Esophagus muscularis mucosa (tissue), 3 donors: ENCODE measurements around the gene COQ10B.

Source experiments
- POLR2A ChIP-seq: fragments of 450-650 bp; IDR thresholded peaks from one replicate; pipeline ENCODE4 v1.6.1; 2017; ENCODE audit warnings: antibody characterized with exemption, moderate library complexity, mild to moderate bottlenecking, low read depth
- TF ChIP-seq, protein P1 (sequence below), 3 experiments: fragments of 200-600 bp in 2 of 3; fragments of 450-650 bp in 1 of 3; sonication (generic) in 2 of 3; IDR thresholded peaks; one replicate each; pipeline ENCODE4 v1.5.1; 2017 to 2019; ENCODE audit warnings: antibody characterized with exemption in 3 of 3, mild to moderate bottlenecking in 2 of 3, moderate library complexity in 1 of 3

DNA sequence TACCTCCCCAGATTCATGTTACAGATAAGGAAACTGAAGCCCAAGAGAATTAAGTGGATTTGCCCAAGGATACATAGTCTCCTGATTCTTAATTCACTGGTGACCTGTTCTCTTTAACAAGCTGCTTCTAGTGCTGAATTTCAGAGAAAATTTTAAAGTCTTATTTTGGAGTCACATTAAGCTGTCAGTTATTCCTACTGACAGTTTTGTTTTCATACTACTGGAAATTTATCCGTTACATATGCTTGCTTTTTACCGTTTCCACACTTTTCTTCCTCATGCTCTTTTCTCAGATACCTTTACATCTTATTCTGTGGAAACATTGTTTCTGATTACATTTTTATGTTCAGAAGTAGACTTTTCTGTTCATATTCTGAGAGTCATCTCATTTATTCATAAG, 63.8 kb downstream of the COQ10B start:
- TF ChIP-seq, protein P1, sequence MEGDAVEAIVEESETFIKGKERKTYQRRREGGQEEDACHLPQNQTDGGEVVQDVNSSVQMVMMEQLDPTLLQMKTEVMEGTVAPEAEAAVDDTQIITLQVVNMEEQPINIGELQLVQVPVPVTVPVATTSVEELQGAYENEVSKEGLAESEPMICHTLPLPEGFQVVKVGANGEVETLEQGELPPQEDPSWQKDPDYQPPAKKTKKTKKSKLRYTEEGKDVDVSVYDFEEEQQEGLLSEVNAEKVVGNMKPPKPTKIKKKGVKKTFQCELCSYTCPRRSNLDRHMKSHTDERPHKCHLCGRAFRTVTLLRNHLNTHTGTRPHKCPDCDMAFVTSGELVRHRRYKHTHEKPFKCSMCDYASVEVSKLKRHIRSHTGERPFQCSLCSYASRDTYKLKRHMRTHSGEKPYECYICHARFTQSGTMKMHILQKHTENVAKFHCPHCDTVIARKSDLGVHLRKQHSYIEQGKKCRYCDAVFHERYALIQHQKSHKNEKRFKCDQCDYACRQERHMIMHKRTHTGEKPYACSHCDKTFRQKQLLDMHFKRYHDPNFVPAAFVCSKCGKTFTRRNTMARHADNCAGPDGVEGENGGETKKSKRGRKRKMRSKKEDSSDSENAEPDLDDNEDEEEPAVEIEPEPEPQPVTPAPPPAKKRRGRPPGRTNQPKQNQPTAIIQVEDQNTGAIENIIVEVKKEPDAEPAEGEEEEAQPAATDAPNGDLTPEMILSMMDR (IDR thresholded peaks at IDR 0.05): no peak
- no peak for TF ChIP-seq POLR2A
